Endodermal cell (in vitro differentiated cells): ENCODE measurements around the gene EXOC3L2. TPM values are rescaled to one million over a fixed set of nuclear protein-coding genes. Genes with fewer than 3 reads are reported as not detected.

Experiments used
- DNase-seq: peaks from one replicate; pipeline ENCODE4 v3.0.0-alpha.2; 2017
- H3K27ac ChIP-seq: 2 replicates; pipeline ENCODE4 v1.5.1; 2013; ENCODE audit warnings: mild to moderate bottlenecking, low read depth, low read length, moderate library complexity
- H3K27me3 ChIP-seq: 2 replicates; pipeline ENCODE4 v1.6.1; 2013; ENCODE audit warnings: mild to moderate bottlenecking, low read length, moderate library complexity; ENCODE audit not compliant: insufficient read depth, control insufficient read depth, poor library complexity, severe bottlenecking
- H3K36me3 ChIP-seq: 2 replicates; pipeline ENCODE4 v1.7.0; 2013; ENCODE audit warnings: mild to moderate bottlenecking, low read length, moderate library complexity; ENCODE audit not compliant: control insufficient read depth, insufficient read depth
- H3K4me1 ChIP-seq: one replicate; pipeline ENCODE4 v1.7.0; 2013; ENCODE audit warnings: low read length; ENCODE audit not compliant: control insufficient read depth, insufficient read depth
- H3K4me3 ChIP-seq: 2 replicates; pipeline ENCODE4 v1.5.1; 2013; ENCODE audit warnings: mild to moderate bottlenecking, low read length, moderate library complexity
- H3K9ac ChIP-seq: 2 replicates; pipeline ENCODE4 v1.6.1; 2013; ENCODE audit warnings: mild to moderate bottlenecking, low read length, moderate library complexity; ENCODE audit not compliant: poor library complexity, severe bottlenecking; ENCODE audit errors: extremely low read depth
- H3K9me3 ChIP-seq: 2 replicates; pipeline ENCODE4 v1.6.1; 2013; ENCODE audit warnings: mild to moderate bottlenecking, low read length, moderate library complexity; ENCODE audit not compliant: control insufficient read depth
- H3K27ac Mint-ChIP-seq: 2 replicates; pipeline ENCODE4 v1.8.0; 2020; ENCODE audit warnings: mixed read lengths
- H3K27me3 Mint-ChIP-seq: 2 replicates; pipeline ENCODE4 v1.8.0; 2021; ENCODE audit warnings: mild to moderate bottlenecking, mixed read lengths; ENCODE audit not compliant: insufficient read depth
- H3K36me3 Mint-ChIP-seq: 2 replicates; pipeline ENCODE4 v1.8.0; 2020; ENCODE audit warnings: low read depth, mixed read lengths
- H3K4me1 Mint-ChIP-seq: 2 replicates; pipeline ENCODE4 v1.8.0; 2020; ENCODE audit warnings: mixed read lengths
- H3K4me3 Mint-ChIP-seq: 2 replicates; pipeline ENCODE4 v1.8.0; 2020; ENCODE audit warnings: mild to moderate bottlenecking, moderate library complexity, mixed read lengths
- H3K9me3 Mint-ChIP-seq: 2 replicates; pipeline ENCODE4 v1.8.0; 2020; ENCODE audit warnings: mild to moderate bottlenecking, mixed read lengths
- CTCF ChIP-seq: fragments of 200-600 bp; sonication (generic); conservative IDR thresholded peaks from 2 replicates; pipeline ENCODE4 v1.5.0; 2021; ENCODE audit warnings: antibody characterized with exemption, mild to moderate bottlenecking
- WGBS, 2 experiments: methylation state at CpG; one replicate each; pipeline versions ENCODE4 v1.1.5 to v1.1.7; 2013; ENCODE audit warnings: missing lambda C conversion rate in 2 of 2, mixed read lengths in 1 of 2; ENCODE audit not compliant: insufficient coverage in 1 of 2, insufficient read length in 1 of 2; 5-methylcytosine and 5-hydroxymethylcytosine counted together
- total RNA-seq, 2 donors: library from RNA; stranded (reverse); fragmentation: NEBNext Ultra II Directional in 1 of 2; extraction: Animal tissue kit (Norgen Biotek cat#: 25700) in 1 of 2; gene quantifications; 2 replicates in 1 of 2; 3 replicates in 1 of 2; pipeline ENCODE4 v1.2.1, GENCODE V29; 2021

Gene EXOC3L2
- total RNA-seq, 2 donors from 2014 or later: 0.11 TPM; not detected in 1

GRCh38 chr19:45206328-45206727, 38.9 kb downstream of the EXOC3L2 start:
- H3K36me3 Mint-ChIP-seq: no peaks in the 10 kb centered on the region
- H3K4me1 Mint-ChIP-seq: no peaks in the 10 kb centered on the region
- TF ChIP-seq CTCF: no peak
- no peaks in the 10 kb centered on the region for H3K27me3 ChIP-seq
- H3K4me1 ChIP-seq: no peaks in the 10 kb centered on the region
- 84 to 92% methylated on average over 2 of the region's 3 CpGs for WGBS, 2 experiments
- no peak overlapping the region for H3K4me3 ChIP-seq
- H3K9me3 ChIP-seq: no peaks in the 10 kb centered on the region
- H3K9ac ChIP-seq: no peak overlapping the region
- peaks cover 2% of the 10 kb centered on the region for H3K27me3 Mint-ChIP-seq
- no peak for DNase-seq
- H3K27ac ChIP-seq: no peak overlapping the region
- H3K27ac Mint-ChIP-seq: no peak overlapping the region
- no peaks in the 10 kb centered on the region for H3K9me3 Mint-ChIP-seq
- no peak overlapping the region for H3K4me3 Mint-ChIP-seq
- no peaks in the 10 kb centered on the region for H3K36me3 ChIP-seq

- Mint-ChIP-seq H3K36me3 (no peaks in the 10 kb centered on the region), H3K4me1 (no peaks in the 10 kb centered on the region), H3K4me3 (no peak overlapping the region), H3K9me3 (no peaks in the 10 kb centered on the region), H3K27ac (no peak overlapping the region), H3K27me3 (peaks cover 2% of the 10 kb centered on the region)
- no peak for DNase-seq
- 74 to 90% methylated on average over 11 of the region's 12 CpGs for whole genome bisulfite sequencing, 2 experiments
- Histone ChIP-seq H3K27me3 (no peaks in the 10 kb centered on the region), H3K9me3 (no peaks in the 10 kb centered on the region), H3K36me3 (no peaks in the 10 kb centered on the region), H3K9ac (no peak overlapping the region), H3K4me3 (no peak overlapping the region), H3K27ac (no peak overlapping the region), H3K4me1 (no peaks in the 10 kb centered on the region)
- no peak for TF ChIP-seq CTCF
Observed at GRCh38 chr19:45205810-45206209, 39.4 kb downstream of the EXOC3L2 start.

GRCh38 chr19:45202637-45203036, 42.6 kb downstream of the EXOC3L2 start:
- 96 to 100% methylated on average over 6 of the region's 6 CpGs for WGBS, 2 experiments
- Mint-ChIP-seq H3K4me3 (no peak overlapping the region), H3K36me3 (no peaks in the 10 kb centered on the region), H3K27me3 (peaks cover 15% of the 10 kb centered on the region), H3K9me3 (no peaks in the 10 kb centered on the region), H3K27ac (no peak overlapping the region), H3K4me1 (no peaks in the 10 kb centered on the region)
- H3K9me3 ChIP-seq: no peaks in the 10 kb centered on the region
- no peak for DNase-seq
- no peak overlapping the region for H3K27ac ChIP-seq
- no peak overlapping the region for H3K4me3 ChIP-seq
- no peak overlapping the region for H3K9ac ChIP-seq
- H3K4me1 ChIP-seq: no peaks in the 10 kb centered on the region
- H3K27me3 ChIP-seq: peaks cover 4% of the 10 kb centered on the region
- TF ChIP-seq CTCF: no peak
- H3K36me3 ChIP-seq: no peaks in the 10 kb centered on the region
